Panc1 (cell line): Measurements from ENCODE around the gene MYO1E. TPM values are rescaled to one million over a fixed set of nuclear protein-coding genes. Genes with fewer than 3 reads are reported as not detected.

Source experiments
- ATAC-seq: fragments of 200-7000 bp; cut with Tn5 transposase; 2 replicates; pipeline ENCODE4 v1.9.1; 2020; ENCODE audit warnings: mild to moderate bottlenecking, moderate library complexity
- BruUV-seq: library from RNA; stranded (reverse); fragments of 400-500 nt; replicated peaks from 2 replicates; lab custom pipeline; 2021; lab: Mats Ljungman, UMichigan
- CTCF ChIA-PET: fragments of 300-600 bp; sonication (Branson Sonifier 250); formaldehyde crosslinking; loops from one replicate; lab custom pipeline; 2022; ENCODE audit warnings: antibody characterized with exemption; lab: Charles Lee
- POLR2A ChIA-PET: fragments of 300-600 bp; sonication (Branson Sonifier 250); formaldehyde crosslinking; loops from one replicate; lab custom pipeline; 2022; ENCODE audit warnings: antibody characterized with exemption; lab: Charles Lee
- DNase-seq: peaks from one replicate; pipeline ENCODE4 v3.0.0-alpha.2; 2010; ENCODE audit warnings: low read depth, low spot score
- H3K27ac ChIP-seq: 2 replicates; pipeline ENCODE4 v1.5.1; 2011; ENCODE audit warnings: mild to moderate bottlenecking, low read length, inconsistent platforms
- H3K27me3 ChIP-seq: fragments of 200-500 bp; sonication (Bioruptor generic); 2 replicates; pipeline ENCODE4 v1.6.0; 2014; ENCODE audit warnings: low read length, inconsistent platforms; ENCODE audit not compliant: control insufficient read depth, insufficient read depth
- H3K36me3 ChIP-seq: fragments of 200-500 bp; sonication (Bioruptor generic); 2 replicates; pipeline ENCODE4 v1.5.1; 2014; ENCODE audit warnings: inconsistent platforms, mild to moderate bottlenecking, low read length, moderate library complexity; ENCODE audit not compliant: control insufficient read depth, insufficient read depth
- H3K4me1 ChIP-seq: 2 replicates; pipeline ENCODE4 v1.5.1; 2011; ENCODE audit warnings: inconsistent platforms, mild to moderate bottlenecking, low read length, moderate library complexity; ENCODE audit not compliant: control insufficient read depth, insufficient read depth
- H3K4me3 ChIP-seq, 2 experiments: 2 replicates each; pipeline ENCODE4 v1.5.1; 2011 to 2012; ENCODE audit warnings: low read depth in 2 of 2, low read length in 2 of 2, mild to moderate bottlenecking in 2 of 2, inconsistent platforms in 1 of 2, moderate library complexity in 1 of 2
- H3K9me3 ChIP-seq: fragments of 200-500 bp; sonication (Bioruptor generic); 2 replicates; pipeline ENCODE4 v1.5.1; 2014; ENCODE audit warnings: low read depth, mild to moderate bottlenecking, inconsistent platforms, low read length, moderate library complexity; ENCODE audit not compliant: control insufficient read depth, insufficient read depth
- POLR2AphosphoS5 ChIP-seq: IDR thresholded peaks from 2 replicates; pipeline ENCODE4 v1.6.1; 2012; ENCODE audit warnings: mild to moderate bottlenecking, low read depth, low read length, moderate library complexity
- REST ChIP-seq, 2 experiments: IDR thresholded peaks; 2 replicates each; pipeline ENCODE4 v1.6.1; 2011 to 2012; ENCODE audit warnings: low read depth in 2 of 2, control low read depth in 1 of 2, low read length in 1 of 2, mild to moderate bottlenecking in 1 of 2, moderate library complexity in 1 of 2; ENCODE audit not compliant: insufficient read depth in 1 of 2
- SIN3A ChIP-seq: IDR thresholded peaks from 2 replicates; pipeline ENCODE4 v1.6.1; 2012; ENCODE audit warnings: low read depth, mild to moderate bottlenecking, low read length, moderate library complexity, borderline replicate concordance; ENCODE audit not compliant: insufficient read depth
- TCF7L2 ChIP-seq: IDR thresholded peaks from 2 replicates; pipeline ENCODE4 v1.6.1; 2011; ENCODE audit warnings: mild to moderate bottlenecking, low read depth, low read length, inconsistent platforms
- in situ Hi-C: cut with HindIII; loops from 2 replicates; pipeline ENCODE4 v1.10.0; 2016; ENCODE audit warnings: low sequenced_read_pairs, low pct_unique_long_range_greater_than_20kb
- intact Hi-C: fragments of 100-400 bp; cut with micrococcal nuclease; formaldehyde crosslinking; loops from one replicate; pipeline ENCODE4 v1.10.0; 2022; ENCODE audit not compliant: unreplicated experiment
- total RNA-seq: library from RNA; stranded (reverse); gene quantifications from one replicate; pipeline ENCODE4 v1.2.1, GENCODE V29; 2021; ENCODE audit not compliant: unreplicated experiment
- TF ChIP-seq, protein P1 (sequence below): fragments of 450-650 bp; IDR thresholded peaks from 2 replicates; pipeline ENCODE4 v1.5.1; 2017; ENCODE audit warnings: mild to moderate bottlenecking

Gene MYO1E
- total RNA-seq, 1 experiment from 2014 or later = 161 TPM

DNA sequence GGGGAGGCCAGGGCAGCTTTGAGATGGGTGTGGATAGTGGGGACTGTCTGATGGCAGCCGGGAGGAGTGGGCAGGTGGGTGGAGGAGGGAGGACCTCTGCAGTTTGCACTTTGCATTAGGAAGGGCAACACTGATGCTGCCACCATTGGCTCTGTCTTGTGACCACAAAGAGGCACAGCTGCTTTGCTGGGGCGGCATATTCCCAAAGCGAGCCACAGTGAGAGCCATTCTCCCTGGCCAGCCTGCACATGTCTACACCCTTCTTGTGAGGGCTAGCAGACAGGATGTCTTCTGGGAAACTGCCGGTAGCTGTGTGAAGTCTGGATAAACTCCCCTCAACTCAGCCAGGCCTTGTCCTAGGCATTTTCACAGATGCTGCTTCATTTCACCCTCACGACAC is 229.4 kb downstream of the MYO1E start:
- POLR2A ChIA-PET = no interaction called here
- no peak overlapping the region for H3K27ac ChIP-seq
- H3K36me3 ChIP-seq = no peaks in the 10 kb centered on the region
- H3K4me1 ChIP-seq = no peaks in the 10 kb centered on the region
- in situ Hi-C loops (no loop called here), intact Hi-C loops (no loop called here)
- no peak for DNase-seq
- H3K4me3 ChIP-seq = no peak overlapping the region
- no peak for ATAC-seq
- TF ChIP-seq REST (IDR thresholded peaks at IDR 0.05; ENCODE audit: insufficient read depth in 1 of 2, low read depth in 2 of 2, low read length in 1 of 2) = no peak
- TF ChIP-seq, protein P1, sequence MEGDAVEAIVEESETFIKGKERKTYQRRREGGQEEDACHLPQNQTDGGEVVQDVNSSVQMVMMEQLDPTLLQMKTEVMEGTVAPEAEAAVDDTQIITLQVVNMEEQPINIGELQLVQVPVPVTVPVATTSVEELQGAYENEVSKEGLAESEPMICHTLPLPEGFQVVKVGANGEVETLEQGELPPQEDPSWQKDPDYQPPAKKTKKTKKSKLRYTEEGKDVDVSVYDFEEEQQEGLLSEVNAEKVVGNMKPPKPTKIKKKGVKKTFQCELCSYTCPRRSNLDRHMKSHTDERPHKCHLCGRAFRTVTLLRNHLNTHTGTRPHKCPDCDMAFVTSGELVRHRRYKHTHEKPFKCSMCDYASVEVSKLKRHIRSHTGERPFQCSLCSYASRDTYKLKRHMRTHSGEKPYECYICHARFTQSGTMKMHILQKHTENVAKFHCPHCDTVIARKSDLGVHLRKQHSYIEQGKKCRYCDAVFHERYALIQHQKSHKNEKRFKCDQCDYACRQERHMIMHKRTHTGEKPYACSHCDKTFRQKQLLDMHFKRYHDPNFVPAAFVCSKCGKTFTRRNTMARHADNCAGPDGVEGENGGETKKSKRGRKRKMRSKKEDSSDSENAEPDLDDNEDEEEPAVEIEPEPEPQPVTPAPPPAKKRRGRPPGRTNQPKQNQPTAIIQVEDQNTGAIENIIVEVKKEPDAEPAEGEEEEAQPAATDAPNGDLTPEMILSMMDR = no peak
- TF ChIP-seq TCF7L2 = no peak
- no peak for TF ChIP-seq SIN3A
- TF ChIP-seq POLR2AphosphoS5 = no peak
- H3K27me3 ChIP-seq = no peaks in the 10 kb centered on the region
- BruUV-seq = no TSS peak
- no peaks in the 10 kb centered on the region for H3K9me3 ChIP-seq
- CTCF ChIA-PET = no interaction called here

DNA sequence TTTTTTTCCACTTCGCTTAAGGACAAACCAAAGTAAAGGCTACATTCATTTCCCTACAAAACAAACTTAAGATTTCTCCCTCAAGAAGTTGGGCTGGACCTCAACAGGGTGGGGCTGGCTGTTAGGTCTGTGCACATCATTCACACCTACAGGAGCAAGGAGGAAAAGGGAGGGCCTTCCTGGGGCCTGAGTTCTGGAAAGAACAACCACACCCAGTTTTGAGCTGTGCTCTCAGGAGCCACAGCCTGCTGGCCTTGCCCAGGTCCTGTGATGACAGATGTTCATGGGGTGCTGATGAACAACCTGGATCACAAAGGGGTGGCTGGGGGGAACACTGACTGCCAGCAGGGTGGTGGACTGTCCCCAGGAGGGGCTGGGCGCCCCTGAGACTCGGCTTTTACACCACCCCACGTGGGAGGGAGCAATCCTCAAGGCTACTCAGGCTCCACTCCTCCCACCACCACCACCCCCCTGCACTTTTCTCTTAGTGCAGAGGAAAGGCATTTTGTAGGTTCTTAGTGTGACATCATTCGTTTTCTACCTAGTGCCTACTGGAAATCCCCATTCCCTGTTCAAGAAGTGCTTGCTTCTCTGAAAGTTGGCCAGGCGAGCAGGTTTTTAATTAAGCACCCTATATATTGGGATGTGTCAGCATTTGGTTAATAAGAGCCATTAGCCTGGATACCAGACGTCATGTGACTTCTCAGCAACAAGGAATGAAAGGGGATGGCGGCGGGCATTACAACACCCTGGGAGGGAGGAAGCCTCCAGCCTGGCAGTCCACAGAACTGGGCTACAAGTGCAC is 232.0 kb downstream of the MYO1E start:
- DNase-seq = no peak
- POLR2A ChIA-PET = no interaction called here
- Histone ChIP-seq H3K27me3 (no peaks in the 10 kb centered on the region), H3K4me1 (no peaks in the 10 kb centered on the region), H3K36me3 (peaks cover 6% of the 10 kb centered on the region), H3K4me3 (no peak overlapping the region), H3K27ac (no peak overlapping the region), H3K9me3 (no peaks in the 10 kb centered on the region)
- intact Hi-C loops (no loop called here), in situ Hi-C loops (no loop called here)
- BruUV-seq = no TSS peak
- ATAC-seq = no peak
- CTCF ChIA-PET = no interaction called here
- TF ChIP-seq POLR2AphosphoS5 = 0 out of 2 replicates have a peak, but pooled peaks have one; percentile 17
- TF ChIP-seq, protein P1 = no peak
